Neural crest cell (in vitro differentiated cells): ENCODE measurements around the gene KCNH6. TPM values are rescaled to one million over a fixed set of nuclear protein-coding genes. Genes with fewer than 3 reads are reported as not detected.
A peak's percentile ranks its signal among the peaks of the same experiment; 100 is the strongest.

Source experiments
- DNase-seq: peaks from one replicate; pipeline ENCODE4 v3.0.0; 2021; ENCODE audit warnings: low read depth, mixed read lengths, low spot score
- H3K27ac Mint-ChIP-seq: one replicate; pipeline ENCODE4 v1.8.0; 2021; ENCODE audit warnings: mild to moderate bottlenecking, mixed read lengths; ENCODE audit not compliant: unreplicated experiment
- H3K27me3 Mint-ChIP-seq: 2 replicates; pipeline ENCODE4 v1.8.0; 2021; ENCODE audit warnings: low read depth, mild to moderate bottlenecking, mixed read lengths
- H3K36me3 Mint-ChIP-seq: 2 replicates; pipeline ENCODE4 v1.8.0; 2021; ENCODE audit warnings: low read depth, mild to moderate bottlenecking, mixed read lengths
- H3K4me1 Mint-ChIP-seq: 2 replicates; pipeline ENCODE4 v1.8.0; 2021; ENCODE audit warnings: mixed read lengths
- H3K4me3 Mint-ChIP-seq: one replicate; pipeline ENCODE4 v1.8.0; 2021; ENCODE audit warnings: mild to moderate bottlenecking, mixed read lengths
- H3K9me3 Mint-ChIP-seq: 2 replicates; pipeline ENCODE4 v1.8.0; 2021; ENCODE audit warnings: mixed read lengths
- CTCF ChIP-seq: fragments of 200-600 bp; sonication (generic); conservative IDR thresholded peaks from 2 replicates; pipeline ENCODE4 v1.5.0; 2021; ENCODE audit warnings: antibody characterized with exemption, mild to moderate bottlenecking
- long read RNA-seq: library from polyadenylated mRNA; unstranded; transcript quantifications from one replicate; pipeline ENCODE4 v2.0.0, GENCODE V29; 2020
- total RNA-seq: library from RNA; stranded (reverse); gene quantifications from 2 replicates; pipeline ENCODE4 v1.2.1, GENCODE V29; 2021

Gene KCNH6
- 0.12 TPM in 1 of 2 replicates, not detected in the other for total RNA-seq
- long read RNA-seq, result 0 reads

GRCh38 chr17:63523253-63523855 lies at the start of gene KCNH6:
KCNH6 (plus strand) TSS chr17:63523358; CDS start chr17:63523414, 56 bp downstream.
- no peaks in the 10 kb centered on the region for H3K36me3 Mint-ChIP-seq
- peaks cover 6% of the 10 kb centered on the region for H3K4me1 Mint-ChIP-seq
- H3K4me3 Mint-ChIP-seq, result no peak within 1 kb of the TSS
- H3K9me3 Mint-ChIP-seq, result no peaks in the 10 kb centered on the region
- peaks cover 82% of the 10 kb centered on the region for H3K27me3 Mint-ChIP-seq
- no peak for DNase-seq
- H3K27ac Mint-ChIP-seq, result no peak within 1 kb of the TSS
- no peak for TF ChIP-seq CTCF

GRCh38 chr17:63474174-63474573 lies 49.0 kb upstream of the KCNH6 start:
- no peak for TF ChIP-seq CTCF
- DNase-seq, result no peak
- Mint-ChIP-seq H3K27ac (no peak overlapping the region), H3K27me3 (peaks cover 75% of the 10 kb centered on the region), H3K4me3 (no peak overlapping the region), H3K9me3 (no peaks in the 10 kb centered on the region), H3K36me3 (no peaks in the 10 kb centered on the region), H3K4me1 (peaks cover 4% of the 10 kb centered on the region)

GRCh38 chr17:63474586-63475460 lies 48.3 kb upstream of the KCNH6 start:
- Mint-ChIP-seq H3K36me3 (no peaks in the 10 kb centered on the region), H3K9me3 (no peaks in the 10 kb centered on the region), H3K27me3 (peaks cover 78% of the 10 kb centered on the region), H3K4me1 (peaks cover 4% of the 10 kb centered on the region), H3K27ac (no peak overlapping the region), H3K4me3 (peak overlapping the region; percentile 64)
- no peak for TF ChIP-seq CTCF
- DNase-seq, result no peak

GRCh38 chr17:63475491-63476412 lies 47.4 kb upstream of the KCNH6 start:
- H3K27me3 Mint-ChIP-seq, result peaks cover 73% of the 10 kb centered on the region
- no peak for DNase-seq
- no peaks in the 10 kb centered on the region for H3K9me3 Mint-ChIP-seq
- TF ChIP-seq CTCF, result no peak
- peak overlapping the region; percentile 70 for H3K4me3 Mint-ChIP-seq
- no peaks in the 10 kb centered on the region for H3K36me3 Mint-ChIP-seq
- H3K27ac Mint-ChIP-seq, result no peak overlapping the region
- peaks cover 4% of the 10 kb centered on the region for H3K4me1 Mint-ChIP-seq

- no peak for TF ChIP-seq CTCF
- Mint-ChIP-seq H3K27ac (no peak overlapping the region), H3K27me3 (peaks cover 70% of the 10 kb centered on the region), H3K36me3 (no peaks in the 10 kb centered on the region), H3K4me1 (peaks cover 4% of the 10 kb centered on the region), H3K9me3 (no peaks in the 10 kb centered on the region), H3K4me3 (peak overlapping the region; percentile 65)
- peak; percentile 20 for DNase-seq
Measured at GRCh38 chr17:63476459-63476853, 46.7 kb upstream of the KCNH6 start.
